Panc1 (cell line): ENCODE measurements around the gene SLC9A9.

ENCODE experiments used
- POLR2AphosphoS5 ChIP-seq: IDR thresholded peaks from 2 replicates; pipeline ENCODE4 v1.6.1; 2012; ENCODE audit warnings: mild to moderate bottlenecking, low read depth, low read length, moderate library complexity
- SIN3A ChIP-seq: IDR thresholded peaks from 2 replicates; pipeline ENCODE4 v1.6.1; 2012; ENCODE audit warnings: low read depth, mild to moderate bottlenecking, low read length, moderate library complexity, borderline replicate concordance; ENCODE audit not compliant: insufficient read depth
- TCF7L2 ChIP-seq: IDR thresholded peaks from 2 replicates; pipeline ENCODE4 v1.6.1; 2011; ENCODE audit warnings: mild to moderate bottlenecking, low read depth, low read length, inconsistent platforms
- TF ChIP-seq, protein P1 (sequence below): fragments of 450-650 bp; IDR thresholded peaks from 2 replicates; pipeline ENCODE4 v1.5.1; 2017; ENCODE audit warnings: mild to moderate bottlenecking
- TF ChIP-seq, protein P2 (sequence below), 2 experiments: IDR thresholded peaks; 2 replicates each; pipeline ENCODE4 v1.6.1; 2011 to 2012; ENCODE audit warnings: low read depth in 2 of 2, control low read depth in 1 of 2, low read length in 1 of 2, mild to moderate bottlenecking in 1 of 2, moderate library complexity in 1 of 2; ENCODE audit not compliant: insufficient read depth in 1 of 2

DNA sequence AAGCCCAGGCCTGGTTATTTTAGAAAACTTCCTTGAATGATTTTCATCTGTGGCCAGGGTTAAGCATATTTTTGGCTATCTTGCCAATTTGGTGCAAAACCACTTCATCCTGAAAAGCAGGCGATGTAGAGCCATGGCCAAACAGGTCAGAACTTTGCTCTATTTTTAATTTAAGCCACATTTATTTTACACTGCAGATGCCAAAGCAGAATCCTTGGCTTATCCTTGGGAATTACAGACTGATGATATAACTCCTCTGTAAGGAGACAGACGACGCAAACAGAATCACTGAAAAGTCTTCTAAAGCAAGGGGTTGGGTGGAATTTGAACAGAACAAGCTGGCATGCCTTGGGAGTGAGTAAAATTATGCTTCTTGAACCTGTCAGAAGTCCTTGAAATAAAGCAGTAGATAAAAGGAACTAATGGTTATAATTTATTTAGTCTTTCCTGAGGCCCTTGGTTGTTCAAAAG is 606.8 kb downstream of the SLC9A9 start:
- TF ChIP-seq, protein P1, sequence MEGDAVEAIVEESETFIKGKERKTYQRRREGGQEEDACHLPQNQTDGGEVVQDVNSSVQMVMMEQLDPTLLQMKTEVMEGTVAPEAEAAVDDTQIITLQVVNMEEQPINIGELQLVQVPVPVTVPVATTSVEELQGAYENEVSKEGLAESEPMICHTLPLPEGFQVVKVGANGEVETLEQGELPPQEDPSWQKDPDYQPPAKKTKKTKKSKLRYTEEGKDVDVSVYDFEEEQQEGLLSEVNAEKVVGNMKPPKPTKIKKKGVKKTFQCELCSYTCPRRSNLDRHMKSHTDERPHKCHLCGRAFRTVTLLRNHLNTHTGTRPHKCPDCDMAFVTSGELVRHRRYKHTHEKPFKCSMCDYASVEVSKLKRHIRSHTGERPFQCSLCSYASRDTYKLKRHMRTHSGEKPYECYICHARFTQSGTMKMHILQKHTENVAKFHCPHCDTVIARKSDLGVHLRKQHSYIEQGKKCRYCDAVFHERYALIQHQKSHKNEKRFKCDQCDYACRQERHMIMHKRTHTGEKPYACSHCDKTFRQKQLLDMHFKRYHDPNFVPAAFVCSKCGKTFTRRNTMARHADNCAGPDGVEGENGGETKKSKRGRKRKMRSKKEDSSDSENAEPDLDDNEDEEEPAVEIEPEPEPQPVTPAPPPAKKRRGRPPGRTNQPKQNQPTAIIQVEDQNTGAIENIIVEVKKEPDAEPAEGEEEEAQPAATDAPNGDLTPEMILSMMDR: no peak
- TF ChIP-seq SIN3A: no peak
- TF ChIP-seq, protein P2, sequence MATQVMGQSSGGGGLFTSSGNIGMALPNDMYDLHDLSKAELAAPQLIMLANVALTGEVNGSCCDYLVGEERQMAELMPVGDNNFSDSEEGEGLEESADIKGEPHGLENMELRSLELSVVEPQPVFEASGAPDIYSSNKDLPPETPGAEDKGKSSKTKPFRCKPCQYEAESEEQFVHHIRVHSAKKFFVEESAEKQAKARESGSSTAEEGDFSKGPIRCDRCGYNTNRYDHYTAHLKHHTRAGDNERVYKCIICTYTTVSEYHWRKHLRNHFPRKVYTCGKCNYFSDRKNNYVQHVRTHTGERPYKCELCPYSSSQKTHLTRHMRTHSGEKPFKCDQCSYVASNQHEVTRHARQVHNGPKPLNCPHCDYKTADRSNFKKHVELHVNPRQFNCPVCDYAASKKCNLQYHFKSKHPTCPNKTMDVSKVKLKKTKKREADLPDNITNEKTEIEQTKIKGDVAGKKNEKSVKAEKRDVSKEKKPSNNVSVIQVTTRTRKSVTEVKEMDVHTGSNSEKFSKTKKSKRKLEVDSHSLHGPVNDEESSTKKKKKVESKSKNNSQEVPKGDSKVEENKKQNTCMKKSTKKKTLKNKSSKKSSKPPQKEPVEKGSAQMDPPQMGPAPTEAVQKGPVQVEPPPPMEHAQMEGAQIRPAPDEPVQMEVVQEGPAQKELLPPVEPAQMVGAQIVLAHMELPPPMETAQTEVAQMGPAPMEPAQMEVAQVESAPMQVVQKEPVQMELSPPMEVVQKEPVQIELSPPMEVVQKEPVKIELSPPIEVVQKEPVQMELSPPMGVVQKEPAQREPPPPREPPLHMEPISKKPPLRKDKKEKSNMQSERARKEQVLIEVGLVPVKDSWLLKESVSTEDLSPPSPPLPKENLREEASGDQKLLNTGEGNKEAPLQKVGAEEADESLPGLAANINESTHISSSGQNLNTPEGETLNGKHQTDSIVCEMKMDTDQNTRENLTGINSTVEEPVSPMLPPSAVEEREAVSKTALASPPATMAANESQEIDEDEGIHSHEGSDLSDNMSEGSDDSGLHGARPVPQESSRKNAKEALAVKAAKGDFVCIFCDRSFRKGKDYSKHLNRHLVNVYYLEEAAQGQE (IDR thresholded peaks at IDR 0.05; ENCODE audit: insufficient read depth in 1 of 2, low read depth in 2 of 2, low read length in 1 of 2): no peak
- no peak for TF ChIP-seq POLR2AphosphoS5
- no peak for TF ChIP-seq TCF7L2
